HG03432 (cell line): Measurements from ENCODE around the gene DPYSL3.

Experiments used
- ATAC-seq: cut with Tn5 transposase; IDR thresholded peaks from one replicate; pipeline ENCODE4 v1.9.1; 2021; ENCODE audit warnings: mild to moderate bottlenecking, moderate library complexity; ENCODE audit not compliant: unreplicated experiment

DPYSL3 gene

DNA sequence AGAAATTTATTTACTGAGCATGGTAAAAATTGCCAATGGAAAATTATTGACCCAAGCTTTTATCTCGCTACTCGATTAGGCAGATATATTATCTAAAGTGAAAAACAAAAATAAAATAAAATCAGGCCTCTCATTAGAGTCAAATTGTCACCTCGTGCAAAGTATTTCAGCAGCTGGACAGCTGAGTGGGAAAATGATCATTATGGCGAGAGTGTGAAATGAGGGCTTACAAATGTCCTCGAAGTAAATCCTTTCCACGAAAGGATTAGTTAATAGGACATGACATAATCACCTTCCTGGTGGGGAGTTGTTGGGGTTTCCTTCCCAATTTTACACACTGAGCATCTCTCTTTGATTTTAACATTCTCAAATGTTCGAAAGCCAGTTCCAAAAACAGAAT is 5.4 kb upstream of the DPYSL3 start:
- ATAC-seq = no peak

- ATAC-seq = no peak
These were observed 3.0 kb upstream of the DPYSL3 start for GRCh38 chr5:147512659-147513379.

DNA sequence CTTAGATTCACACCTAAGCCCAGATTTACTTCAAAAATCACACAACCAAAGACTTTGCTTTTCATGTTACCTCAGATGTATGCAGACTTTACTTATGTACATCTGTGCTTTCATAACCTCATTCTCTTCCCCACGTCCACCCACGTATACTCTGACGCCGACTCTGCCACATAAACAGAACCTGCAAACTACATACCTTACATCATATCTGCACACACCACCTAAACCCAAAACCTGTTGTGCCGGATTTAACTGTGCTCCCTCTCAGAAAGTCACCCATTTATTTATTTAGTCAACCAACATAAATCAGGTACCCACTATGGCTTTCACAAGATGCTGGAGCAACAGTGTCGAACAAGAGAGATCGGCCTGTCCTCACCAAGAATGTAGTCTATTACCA is 1.0 kb upstream of the DPYSL3 start:
- ATAC-seq = no peak

DNA sequence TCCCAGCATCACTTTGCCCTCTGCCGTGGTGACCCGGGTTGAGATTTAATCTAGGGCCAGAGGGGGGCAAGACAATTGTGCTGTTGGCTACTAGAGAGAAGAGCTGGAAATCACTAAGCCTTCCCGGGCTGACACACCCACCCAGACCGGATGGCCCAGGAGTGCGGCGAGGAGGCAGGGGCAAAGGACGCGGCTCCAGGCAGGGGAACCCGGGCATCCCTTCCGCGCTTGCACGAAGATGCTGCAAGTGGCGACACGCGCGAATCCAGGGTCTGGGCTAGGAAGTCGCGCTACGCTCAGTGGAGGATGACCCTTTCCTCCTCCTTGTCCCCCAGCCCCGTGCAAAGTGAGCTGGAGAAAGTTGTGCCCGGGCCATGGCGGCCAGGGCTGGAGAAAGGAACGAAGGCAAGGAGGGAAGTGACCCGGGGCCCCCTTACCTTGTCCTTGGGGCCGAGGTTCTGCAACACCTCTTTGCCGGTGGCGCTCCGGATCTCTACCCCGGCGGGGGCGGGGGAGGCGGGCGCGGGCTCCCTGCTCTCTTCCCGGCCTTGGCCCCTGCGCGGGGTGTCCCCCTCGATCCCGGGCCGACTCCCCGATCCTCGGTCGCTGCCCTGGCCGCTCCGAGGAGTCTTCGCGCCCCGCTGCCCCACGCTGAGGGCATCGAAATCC is 693 bp downstream of the DPYSL3 start:
- ATAC-seq = peak; percentile 22

DNA sequence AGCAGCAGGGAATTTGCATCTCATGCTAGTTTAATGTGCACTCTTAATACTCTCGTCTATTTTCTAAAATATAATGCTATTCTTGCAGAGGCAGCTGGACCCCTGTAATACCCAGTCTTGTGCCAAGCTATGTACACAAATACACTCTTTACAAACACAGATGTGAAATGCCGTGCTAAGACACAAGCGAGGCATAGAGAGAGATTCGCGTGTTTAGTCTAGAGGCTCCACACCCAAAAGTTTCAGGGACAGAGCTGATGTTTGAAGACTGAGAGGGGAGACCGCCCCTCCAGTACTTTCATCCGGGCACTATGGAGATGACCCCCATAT is 1.2 kb downstream of the DPYSL3 start:
- no peak for ATAC-seq

GRCh38 chr5:147507480-147508126 is 2.3 kb downstream of the DPYSL3 start:
- no peak for ATAC-seq

DNA sequence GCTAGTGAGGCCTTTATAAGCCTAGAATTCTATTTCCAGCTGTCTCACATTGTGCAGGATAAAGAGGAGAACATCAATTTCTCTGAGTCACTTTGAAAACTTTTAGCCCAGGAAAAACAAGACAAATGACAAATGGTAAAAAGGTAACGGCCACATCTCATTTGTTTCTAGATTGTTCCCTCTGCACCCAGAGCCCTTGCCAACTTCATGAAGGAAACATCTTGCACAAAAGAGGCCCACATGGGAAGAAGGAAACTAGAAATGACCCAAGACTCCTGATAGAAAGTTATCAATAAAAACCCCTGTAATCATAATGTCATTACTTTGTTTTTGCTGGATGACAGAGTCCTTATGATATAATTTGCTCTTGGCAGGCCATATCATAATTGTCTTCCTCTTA is 5.3 kb downstream of the DPYSL3 start:
- no peak for ATAC-seq

DNA sequence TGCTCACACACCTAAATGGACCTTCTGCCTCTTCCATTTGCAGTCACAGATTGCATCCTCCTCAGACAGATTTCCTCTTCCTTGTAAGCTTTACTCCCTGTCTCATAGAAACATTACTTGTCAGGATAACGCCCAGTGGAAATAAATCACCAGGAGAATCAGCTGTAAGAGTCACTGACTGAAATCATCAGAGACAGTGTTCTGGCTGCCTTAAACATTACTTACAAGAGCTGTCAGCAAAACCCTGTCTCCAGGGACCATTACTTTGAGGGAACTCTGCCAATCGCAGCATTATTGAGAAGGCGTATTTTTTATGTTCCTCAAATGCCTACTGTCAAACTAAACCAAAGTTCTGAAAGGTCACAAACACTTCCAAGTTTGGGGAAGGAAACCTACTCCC is 5.9 kb downstream of the DPYSL3 start:
- ATAC-seq = no peak

- no peak for ATAC-seq
These were observed 18.9 kb downstream of the DPYSL3 start for GRCh38 chr5:147490989-147491388.

GRCh38 chr5:147487031-147487750 is 22.7 kb downstream of the DPYSL3 start:
- ATAC-seq = no peak

- no peak for ATAC-seq
These were observed 24.1 kb downstream of the DPYSL3 start for GRCh38 chr5:147485814-147486213.

GRCh38 chr5:147485046-147485445 is 24.8 kb downstream of the DPYSL3 start:
- no peak for ATAC-seq

GRCh38 chr5:147484708-147485020 is 25.2 kb downstream of the DPYSL3 start:
- no peak for ATAC-seq

- no peak for ATAC-seq
These were observed 25.7 kb downstream of the DPYSL3 start for GRCh38 chr5:147483961-147484707.

DNA sequence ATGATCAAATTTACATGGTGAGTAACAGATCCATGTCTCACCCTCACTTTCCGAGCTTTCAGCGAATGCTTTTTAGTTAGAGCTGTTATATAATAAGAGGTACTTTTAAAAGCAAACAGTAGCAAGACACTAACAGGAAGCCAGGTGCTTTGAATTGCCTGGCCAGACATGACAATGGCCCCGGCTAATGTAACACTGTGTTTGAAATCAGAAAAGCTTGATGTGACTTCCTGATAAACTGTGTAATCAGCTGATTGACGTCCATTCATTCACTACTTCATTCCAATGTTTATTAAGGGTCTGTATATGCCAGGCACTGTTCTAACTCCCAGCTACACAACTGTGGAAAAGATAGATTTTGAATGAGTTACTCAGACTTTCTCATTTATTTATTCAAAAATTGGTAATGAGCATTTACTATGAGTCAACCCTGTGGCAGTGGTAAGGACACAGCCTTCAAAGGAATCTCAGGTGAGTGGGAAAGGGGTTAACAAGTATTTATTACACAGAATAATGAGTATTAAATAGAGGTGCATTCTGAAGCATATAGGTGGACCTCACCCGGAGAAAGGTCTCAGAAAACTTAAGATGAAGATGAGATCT is 26.6 kb downstream of the DPYSL3 start:
- no peak for ATAC-seq

- no peak for ATAC-seq
These were observed 27.1 kb downstream of the DPYSL3 start for GRCh38 chr5:147482706-147483180.

GRCh38 chr5:147481874-147482705 is 27.8 kb downstream of the DPYSL3 start:
- peak; percentile 83 for ATAC-seq

DNA sequence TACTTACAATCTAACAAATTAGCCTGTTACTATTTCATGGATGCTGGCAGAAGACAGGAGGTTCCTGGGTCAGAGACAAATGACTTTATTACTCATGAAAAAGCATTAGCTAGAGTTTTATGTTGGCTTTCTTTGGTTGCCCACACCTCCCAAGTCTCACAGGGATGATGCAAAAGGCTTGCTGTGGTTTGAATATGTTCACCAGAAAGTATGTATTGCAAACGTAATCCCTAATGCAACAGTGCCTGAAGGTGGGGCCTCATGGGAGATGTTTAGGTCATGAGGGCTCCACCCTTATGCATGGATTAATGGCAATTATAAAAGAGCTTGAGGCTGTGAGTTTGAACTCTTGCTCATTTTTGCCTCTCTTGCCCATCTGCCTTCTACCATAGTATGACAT is 28.5 kb downstream of the DPYSL3 start:
- ATAC-seq = peak; percentile 17

GRCh38 chr5:147479949-147480348 is 29.9 kb downstream of the DPYSL3 start:
- ATAC-seq = no peak

DNA sequence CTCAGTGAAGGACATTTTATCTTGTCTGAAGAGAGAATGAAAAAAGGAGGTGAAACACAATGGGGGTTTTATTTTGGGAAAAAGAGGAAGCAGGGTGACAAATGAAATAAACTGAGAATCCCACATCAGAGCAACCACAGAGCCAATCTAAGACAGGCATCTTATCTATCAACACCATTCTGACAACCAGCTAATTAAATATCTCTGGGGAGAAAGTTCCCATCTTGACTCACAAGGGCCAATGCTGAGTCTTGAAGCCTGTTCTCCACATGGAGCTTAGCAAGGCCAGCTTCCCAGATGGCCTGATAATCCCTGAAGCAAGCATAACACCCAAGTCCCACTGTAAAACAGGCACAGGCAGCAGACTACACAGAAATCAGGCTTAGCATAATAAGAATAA is 30.4 kb downstream of the DPYSL3 start:
- peak; percentile 35 for ATAC-seq
